RWPE2 (cell line): ENCODE measurements around the gene LATS2.

Source experiments
- ATAC-seq: fragments of 200-7000 bp; cut with Tn5 transposase; 3 replicates; pipeline ENCODE4 v1.9.1; 2021; ENCODE audit warnings: low read depth
- DNase-seq: peaks from one replicate; pipeline ENCODE4 v3.0.0-alpha.2; 2020; ENCODE audit warnings: low spot score
- H3K27ac ChIP-seq: fragments of 450-650 bp; 2 replicates; pipeline ENCODE4 v1.5.1; 2017; ENCODE audit warnings: mild to moderate bottlenecking; ENCODE audit not compliant: poor library complexity, severe bottlenecking
- H3K27me3 ChIP-seq: fragments of 250-450 bp; sonication (Bioruptor Pico); 2 replicates; pipeline ENCODE4 v1.5.1; 2021; ENCODE audit warnings: mild to moderate bottlenecking, moderate library complexity; ENCODE audit not compliant: insufficient read depth, poor library complexity, severe bottlenecking
- H3K36me3 ChIP-seq: fragments of 250-450 bp; sonication (Bioruptor Pico); 2 replicates; pipeline ENCODE4 v1.5.1; 2020; ENCODE audit warnings: low read depth, mild to moderate bottlenecking, moderate library complexity
- H3K4me1 ChIP-seq: fragments of 250-450 bp; sonication (Bioruptor Pico); 2 replicates; pipeline ENCODE4 v1.5.1; 2021; ENCODE audit warnings: mild to moderate bottlenecking, moderate library complexity; ENCODE audit not compliant: insufficient read depth, poor library complexity, severe bottlenecking
- H3K4me3 ChIP-seq: fragments of 250-450 bp; sonication (Bioruptor Pico); 2 replicates; pipeline ENCODE4 v1.5.1; 2021; ENCODE audit warnings: mild to moderate bottlenecking, moderate library complexity; ENCODE audit not compliant: severe bottlenecking
- H3K9me3 ChIP-seq: fragments of 250-450 bp; sonication (Bioruptor Pico); 2 replicates; pipeline ENCODE4 v1.5.1; 2021; ENCODE audit warnings: mild to moderate bottlenecking, moderate library complexity; ENCODE audit not compliant: severe bottlenecking
- TF ChIP-seq, protein P1 (sequence below): fragments of 450-650 bp; IDR thresholded peaks from one replicate; pipeline ENCODE4 v1.5.1; 2017; ENCODE audit warnings: mild to moderate bottlenecking, moderate library complexity; ENCODE audit not compliant: poor library complexity, severe bottlenecking

The LATS2 gene

GRCh38 chr13:20997301-20998161, 63.9 kb downstream of the LATS2 start:
- DNase-seq: no peak
- Histone ChIP-seq H3K36me3 (peaks cover 6% of the 10 kb centered on the region; the same call in 1 of the 2 replicates), H3K4me3 (no peak overlapping the region), H3K27ac (no peak overlapping the region), H3K9me3 (no peaks in the 10 kb centered on the region), H3K27me3 (no peaks in the 10 kb centered on the region), H3K4me1 (peaks cover 5% of the 10 kb centered on the region)
- TF ChIP-seq, protein P1, sequence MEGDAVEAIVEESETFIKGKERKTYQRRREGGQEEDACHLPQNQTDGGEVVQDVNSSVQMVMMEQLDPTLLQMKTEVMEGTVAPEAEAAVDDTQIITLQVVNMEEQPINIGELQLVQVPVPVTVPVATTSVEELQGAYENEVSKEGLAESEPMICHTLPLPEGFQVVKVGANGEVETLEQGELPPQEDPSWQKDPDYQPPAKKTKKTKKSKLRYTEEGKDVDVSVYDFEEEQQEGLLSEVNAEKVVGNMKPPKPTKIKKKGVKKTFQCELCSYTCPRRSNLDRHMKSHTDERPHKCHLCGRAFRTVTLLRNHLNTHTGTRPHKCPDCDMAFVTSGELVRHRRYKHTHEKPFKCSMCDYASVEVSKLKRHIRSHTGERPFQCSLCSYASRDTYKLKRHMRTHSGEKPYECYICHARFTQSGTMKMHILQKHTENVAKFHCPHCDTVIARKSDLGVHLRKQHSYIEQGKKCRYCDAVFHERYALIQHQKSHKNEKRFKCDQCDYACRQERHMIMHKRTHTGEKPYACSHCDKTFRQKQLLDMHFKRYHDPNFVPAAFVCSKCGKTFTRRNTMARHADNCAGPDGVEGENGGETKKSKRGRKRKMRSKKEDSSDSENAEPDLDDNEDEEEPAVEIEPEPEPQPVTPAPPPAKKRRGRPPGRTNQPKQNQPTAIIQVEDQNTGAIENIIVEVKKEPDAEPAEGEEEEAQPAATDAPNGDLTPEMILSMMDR: no peak
- no peak for ATAC-seq

DNA sequence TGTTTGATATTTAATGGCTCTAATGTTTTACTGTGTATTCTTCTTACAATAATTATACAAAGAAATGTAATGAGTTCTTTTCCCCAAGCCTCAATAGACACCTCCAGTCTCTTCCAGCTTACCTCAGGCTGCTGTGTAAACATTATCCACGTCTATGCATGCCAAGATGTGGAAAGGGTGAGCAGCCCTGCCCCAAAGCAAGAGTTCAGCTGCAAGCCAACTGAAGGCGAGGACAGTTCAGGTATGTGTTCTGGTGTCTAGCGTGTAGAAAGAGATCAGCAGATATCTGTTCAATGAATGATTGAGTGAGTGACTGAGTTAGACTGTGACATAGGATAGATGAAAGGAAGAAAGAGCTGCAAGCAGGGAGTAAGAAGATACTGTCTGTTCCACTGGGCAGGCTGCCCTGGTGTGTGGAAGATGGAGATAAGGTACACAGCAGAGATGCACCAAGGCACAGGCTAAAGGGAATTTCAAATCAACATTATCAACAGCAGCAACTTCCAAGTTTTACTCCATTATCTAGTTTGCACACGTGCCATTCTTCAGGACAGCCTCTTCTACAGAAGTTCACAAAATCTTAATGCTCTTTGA, 66.0 kb downstream of the LATS2 start:
- ATAC-seq (peak; percentile 33; the same call in 2 of the 3 replicates), DNase-seq (no peak)
- H3K4me3 ChIP-seq: no peak overlapping the region
- peaks cover 17% of the 10 kb centered on the region; the same call in 1 of the 2 replicates for H3K36me3 ChIP-seq
- H3K9me3 ChIP-seq: no peaks in the 10 kb centered on the region
- TF ChIP-seq, protein P1: no peak
- H3K27me3 ChIP-seq: no peaks in the 10 kb centered on the region
- H3K27ac ChIP-seq: no peak overlapping the region
- H3K4me1 ChIP-seq: peaks cover 5% of the 10 kb centered on the region

DNA sequence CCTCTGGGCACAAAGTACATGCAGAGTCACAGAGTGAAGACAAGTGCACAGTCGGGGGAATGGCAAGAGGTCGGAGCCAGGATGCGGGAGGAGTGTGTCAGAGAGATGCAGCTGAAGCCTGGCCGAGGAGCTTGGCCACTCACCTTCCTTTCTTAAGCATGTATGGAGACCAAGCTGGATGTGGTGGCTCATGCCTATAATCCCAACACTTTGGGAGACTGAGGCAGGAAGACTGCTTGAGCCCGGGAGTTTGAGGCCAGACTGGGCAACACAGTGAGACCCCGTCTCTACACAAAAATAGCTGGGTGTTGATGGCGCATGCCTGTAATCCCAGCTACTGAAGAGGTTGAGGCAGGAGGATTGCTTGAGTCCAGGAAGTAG, 67.0 kb downstream of the LATS2 start:
- H3K4me3 ChIP-seq: no peak overlapping the region
- no peaks in the 10 kb centered on the region for H3K9me3 ChIP-seq
- no peaks in the 10 kb centered on the region for H3K27me3 ChIP-seq
- no peak for DNase-seq
- TF ChIP-seq, protein P1: no peak
- H3K4me1 ChIP-seq: peaks cover 5% of the 10 kb centered on the region
- ATAC-seq: no peak
- peaks cover 21% of the 10 kb centered on the region for H3K36me3 ChIP-seq
- H3K27ac ChIP-seq: no peak overlapping the region

GRCh38 chr13:20993661-20994440, 67.5 kb downstream of the LATS2 start:
- Histone ChIP-seq H3K4me1 (peaks cover 5% of the 10 kb centered on the region), H3K27me3 (no peaks in the 10 kb centered on the region), H3K27ac (no peak overlapping the region), H3K36me3 (peaks cover 22% of the 10 kb centered on the region), H3K4me3 (no peak overlapping the region), H3K9me3 (no peaks in the 10 kb centered on the region)
- ATAC-seq (peak; percentile 78), DNase-seq (no peak)
- TF ChIP-seq, protein P1: no peak
